GM23338 (cell line): ENCODE results near the gene AJM1. TPM values are rescaled to one million over a fixed set of nuclear protein-coding genes. Genes with fewer than 3 reads are reported as not detected.

Experiments used
- ATAC-seq: fragments of 200-7000 bp; cut with Tn5 transposase; 3 replicates; pipeline ENCODE4 v1.9.1; 2020
- DNase-seq: peaks from one replicate; pipeline ENCODE4 v3.0.0-alpha.2; 2015; ENCODE audit warnings: low spot score
- H2AFZ ChIP-seq: fragments of 200-600 bp; sonication (generic); 2 replicates; pipeline ENCODE4 v1.8.0; 2016; ENCODE audit warnings: antibody characterized with exemption, mild to moderate bottlenecking, moderate library complexity
- H3F3A ChIP-seq: fragments of 200-600 bp; sonication (generic); replicated peaks from 2 replicates; pipeline ENCODE4 v1.8.0; 2017; ENCODE audit warnings: antibody characterized with exemption, mixed run types, low read depth
- H3K27ac ChIP-seq: fragments of 200-600 bp; sonication (generic); 2 replicates; pipeline ENCODE4 v1.6.1; 2016; ENCODE audit warnings: low read depth
- H3K27me3 ChIP-seq: fragments of 200-600 bp; sonication (generic); 2 replicates; pipeline ENCODE4 v1.8.0; 2016; ENCODE audit warnings: mild to moderate bottlenecking, mixed run types, moderate library complexity; ENCODE audit not compliant: insufficient read depth
- H3K36me3 ChIP-seq: fragments of 200-600 bp; sonication (generic); 2 replicates; pipeline ENCODE4 v1.8.0; 2016; ENCODE audit warnings: mild to moderate bottlenecking; ENCODE audit not compliant: insufficient read depth
- H3K4me1 ChIP-seq: fragments of 200-600 bp; sonication (generic); 2 replicates; pipeline ENCODE4 v1.8.0; 2016; ENCODE audit warnings: mild to moderate bottlenecking, moderate library complexity; ENCODE audit not compliant: insufficient read depth
- H3K4me2 ChIP-seq: fragments of 200-600 bp; sonication (generic); 2 replicates; pipeline ENCODE4 v1.7.1; 2017; ENCODE audit warnings: mixed run types
- H3K4me3 ChIP-seq: fragments of 200-600 bp; sonication (generic); 2 replicates; pipeline ENCODE4 v1.6.1; 2016; ENCODE audit warnings: mixed run types
- H3K79me2 ChIP-seq: fragments of 200-600 bp; sonication (generic); replicated peaks from 2 replicates; pipeline ENCODE4 v1.8.0; 2017; ENCODE audit warnings: mild to moderate bottlenecking; ENCODE audit not compliant: insufficient read depth
- H3K9me2 ChIP-seq: fragments of 200-600 bp; sonication (generic); 2 replicates; pipeline ENCODE4 v1.8.0; 2017; ENCODE audit not compliant: insufficient read depth
- H4K20me1 ChIP-seq: fragments of 200-600 bp; sonication (generic); replicated peaks from 2 replicates; pipeline ENCODE4 v1.8.0; 2017; ENCODE audit warnings: mild to moderate bottlenecking; ENCODE audit not compliant: insufficient read depth
- H3K27ac Mint-ChIP-seq: 2 replicates; pipeline ENCODE4 v1.8.0; 2020; ENCODE audit warnings: inconsistent platforms, mild to moderate bottlenecking, moderate library complexity, mixed read lengths
- H3K27me3 Mint-ChIP-seq: 3 replicates; pipeline ENCODE4 v1.8.0; 2022; ENCODE audit warnings: low read depth, mild to moderate bottlenecking, moderate library complexity, mixed read lengths, inconsistent platforms; ENCODE audit not compliant: insufficient read depth, poor library complexity
- H3K36me3 Mint-ChIP-seq: 3 replicates; pipeline ENCODE4 v1.8.0; 2021; ENCODE audit warnings: low read depth, mild to moderate bottlenecking, inconsistent platforms, moderate library complexity, mixed read lengths
- H3K4me1 Mint-ChIP-seq: 3 replicates; pipeline ENCODE4 v1.8.0; 2020; ENCODE audit warnings: mild to moderate bottlenecking, inconsistent platforms, mixed read lengths
- H3K4me3 Mint-ChIP-seq: 3 replicates; pipeline ENCODE4 v1.8.0; 2021; ENCODE audit warnings: moderate library complexity, mild to moderate bottlenecking, inconsistent platforms, mixed read lengths
- H3K9me3 Mint-ChIP-seq: 3 replicates; pipeline ENCODE4 v1.8.0; 2020; ENCODE audit warnings: moderate library complexity, mild to moderate bottlenecking, inconsistent platforms, mixed read lengths
- POLR2AphosphoS5 ChIP-seq: IDR thresholded peaks from 2 replicates; pipeline ENCODE4 v1.6.1; 2016; ENCODE audit warnings: antibody characterized with exemption, low read depth
- REST ChIP-seq: IDR thresholded peaks from one replicate; pipeline ENCODE4 v1.6.1; 2018; ENCODE audit warnings: antibody characterized with exemption; ENCODE audit not compliant: unreplicated experiment
- ZNF114 ChIP-seq: fragments of 250-450 bp; sonication (Bioruptor Pico); IDR thresholded peaks from 2 replicates; pipeline ENCODE4 v1.5.0; 2020; ENCODE audit warnings: mild to moderate bottlenecking, moderate library complexity
- polyA plus RNA-seq: library from polyadenylated mRNA; unstranded; fragments of >200 nt; fragmentation: Nextera tagmentation; extraction: Ambion mirVana; gene quantifications from 2 replicates; pipeline ENCODE4 v1.2.1, GENCODE V29; 2016
- total RNA-seq: library from RNA; depleted of rRNA; stranded (reverse); fragments of >200 nt; shearing (Covaris generic); gene quantifications from 2 replicates; pipeline ENCODE4 v1.2.3, GENCODE V29; 2014
- TF ChIP-seq, protein P1 (sequence below), 2 experiments: fragments of 200-600 bp in 1 of 2; sonication (generic) in 1 of 2; conservative IDR thresholded peaks; 2 replicates each; pipeline versions ENCODE4 v1.5.1 to v1.6.1; 2016 to 2017; ENCODE audit warnings: antibody characterized with exemption in 2 of 2, low read depth in 2 of 2, mild to moderate bottlenecking in 2 of 2, moderate library complexity in 1 of 2

AJM1 gene
- total and polyA plus RNA-seq, 2 experiments from 2014 or later = 0.36 to 0.49 TPM

DNA sequence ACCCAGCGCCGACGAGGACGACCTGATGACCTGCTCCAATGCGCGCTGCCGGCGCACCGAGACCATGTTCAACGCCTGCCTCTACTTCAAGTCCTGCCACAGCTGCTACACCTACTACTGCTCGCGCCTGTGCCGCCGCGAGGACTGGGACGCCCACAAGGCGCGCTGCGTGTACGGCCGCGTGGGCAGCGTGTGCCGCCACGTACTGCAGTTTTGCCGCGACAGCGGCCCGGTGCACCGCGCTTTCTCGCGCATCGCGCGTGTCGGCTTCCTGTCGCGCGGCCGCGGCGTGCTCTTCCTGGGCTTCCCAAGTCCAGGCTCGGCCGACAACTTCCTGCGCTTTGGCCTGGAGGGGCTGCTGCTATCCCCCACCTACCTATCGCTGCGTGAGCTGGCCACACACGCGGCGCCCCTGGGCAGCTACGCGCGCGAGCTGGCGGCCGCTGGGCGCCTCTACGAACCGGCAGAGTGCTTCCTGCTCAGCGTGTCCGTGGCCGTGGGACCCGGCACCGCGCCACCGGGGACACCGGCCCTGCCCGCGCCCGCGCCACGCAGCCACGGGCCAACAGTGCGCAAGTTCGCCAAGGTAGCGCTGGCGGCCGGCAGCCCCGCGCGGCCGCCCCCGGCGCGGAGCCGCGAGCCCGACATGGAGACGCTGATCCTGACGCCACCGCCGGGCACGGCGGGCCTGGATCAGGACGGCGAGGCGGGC lies 4.3 kb downstream of the AJM1 start:
- Mint-ChIP-seq H3K4me3 (peak overlapping the region; percentile 93; the same call in 2 of the 3 replicates), H3K27me3 (peaks cover 38% of the 10 kb centered on the region), H3K36me3 (peaks cover 2% of the 10 kb centered on the region; the same call in 2 of the 3 replicates), H3K9me3 (no peaks in the 10 kb centered on the region), H3K4me1 (peaks cover 9% of the 10 kb centered on the region; the same call in 2 of the 3 replicates), H3K27ac (no peak overlapping the region)
- no peak overlapping the region for H2AFZ ChIP-seq
- peaks cover 9% of the 10 kb centered on the region; the same call in 1 of the 2 replicates for H3K4me1 ChIP-seq
- H3K79me2 ChIP-seq = no peaks in the 10 kb centered on the region
- 0 out of 2 replicates have a peak, but pooled peaks cover 5% of the 10 kb centered on the region for H3F3A ChIP-seq
- H3K27me3 ChIP-seq = peaks cover 13% of the 10 kb centered on the region
- H3K9me2 ChIP-seq = no peaks in the 10 kb centered on the region
- no peaks in the 10 kb centered on the region; the same call in 1 of the 2 replicates for H3K36me3 ChIP-seq
- DNase-seq (no peak), ATAC-seq (no peak)
- 0 out of 2 replicates have a peak, but pooled peaks cover 3% of the 10 kb centered on the region for H4K20me1 ChIP-seq
- no peak overlapping the region for H3K27ac ChIP-seq
- TF ChIP-seq ZNF114 (CRISPR knock-in tag) = no peak
- TF ChIP-seq, protein P1, sequence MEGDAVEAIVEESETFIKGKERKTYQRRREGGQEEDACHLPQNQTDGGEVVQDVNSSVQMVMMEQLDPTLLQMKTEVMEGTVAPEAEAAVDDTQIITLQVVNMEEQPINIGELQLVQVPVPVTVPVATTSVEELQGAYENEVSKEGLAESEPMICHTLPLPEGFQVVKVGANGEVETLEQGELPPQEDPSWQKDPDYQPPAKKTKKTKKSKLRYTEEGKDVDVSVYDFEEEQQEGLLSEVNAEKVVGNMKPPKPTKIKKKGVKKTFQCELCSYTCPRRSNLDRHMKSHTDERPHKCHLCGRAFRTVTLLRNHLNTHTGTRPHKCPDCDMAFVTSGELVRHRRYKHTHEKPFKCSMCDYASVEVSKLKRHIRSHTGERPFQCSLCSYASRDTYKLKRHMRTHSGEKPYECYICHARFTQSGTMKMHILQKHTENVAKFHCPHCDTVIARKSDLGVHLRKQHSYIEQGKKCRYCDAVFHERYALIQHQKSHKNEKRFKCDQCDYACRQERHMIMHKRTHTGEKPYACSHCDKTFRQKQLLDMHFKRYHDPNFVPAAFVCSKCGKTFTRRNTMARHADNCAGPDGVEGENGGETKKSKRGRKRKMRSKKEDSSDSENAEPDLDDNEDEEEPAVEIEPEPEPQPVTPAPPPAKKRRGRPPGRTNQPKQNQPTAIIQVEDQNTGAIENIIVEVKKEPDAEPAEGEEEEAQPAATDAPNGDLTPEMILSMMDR (conservative IDR thresholded peaks at IDR 0.05; ENCODE audit: low read depth in 2 of 2) = no peak
- peak overlapping the region; percentile 88 for H3K4me3 ChIP-seq
- peak overlapping the region; percentile 89 for H3K4me2 ChIP-seq

DNA sequence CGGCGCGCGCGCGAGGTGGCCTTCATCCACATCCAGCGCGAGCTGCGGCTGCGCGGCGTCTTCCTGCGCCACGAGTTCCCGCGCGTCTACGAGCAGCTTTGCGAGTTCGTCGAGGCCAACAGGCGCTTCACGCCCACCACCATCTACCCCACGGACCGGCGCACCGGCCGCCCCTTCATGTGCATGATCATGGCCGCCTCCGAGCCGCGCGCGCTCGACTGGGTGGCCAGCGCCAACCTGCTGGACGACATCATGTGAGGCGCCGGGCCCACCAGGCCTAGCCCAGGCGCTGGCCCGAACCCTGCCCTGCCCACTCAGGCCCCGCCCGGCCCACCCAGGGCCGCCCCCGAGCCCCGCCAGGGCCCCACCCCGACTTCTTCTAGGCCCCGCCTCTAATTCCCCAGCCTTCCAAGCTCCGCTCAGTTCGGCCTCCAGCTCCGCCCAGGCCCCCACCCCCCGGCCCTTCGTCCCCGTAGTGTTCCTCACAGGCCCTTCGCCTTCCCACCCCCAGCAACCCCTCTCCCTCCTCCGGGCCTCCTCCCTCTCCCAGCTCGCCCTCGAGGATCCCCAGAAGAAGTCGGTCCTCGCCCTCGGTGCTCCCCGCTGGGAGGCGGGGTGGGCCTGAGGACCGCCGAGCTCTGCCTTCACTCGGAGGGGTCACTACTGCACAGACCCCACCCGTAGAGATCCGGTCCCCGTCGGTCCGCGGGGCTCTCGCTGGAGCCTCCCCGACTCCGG lies 5.0 kb downstream of the AJM1 start:
- Histone ChIP-seq H3K4me1 (peaks cover 4% of the 10 kb centered on the region; the same call in 1 of the 2 replicates), H3K4me3 (peak overlapping the region; percentile 88), H4K20me1 (0 out of 2 replicates have a peak, but pooled peaks cover 3% of the 10 kb centered on the region), H3K79me2 (no peaks in the 10 kb centered on the region), H3K27ac (no peak overlapping the region), H3K36me3 (no peaks in the 10 kb centered on the region; the same call in 1 of the 2 replicates), H3K9me2 (no peaks in the 10 kb centered on the region), H3F3A (0 out of 2 replicates have a peak, but pooled peaks cover 5% of the 10 kb centered on the region), H3K27me3 (peaks cover 13% of the 10 kb centered on the region), H2AFZ (no peak overlapping the region), H3K4me2 (peak overlapping the region; percentile 89)
- ATAC-seq (peak; percentile 16), DNase-seq (peak; percentile 92)
- 0 out of 2 replicates have a peak overlapping the region, but pooled peaks have one; percentile 40 for H3K27ac Mint-ChIP-seq
- peaks cover 4% of the 10 kb centered on the region; the same call in 2 of the 3 replicates for H3K4me1 Mint-ChIP-seq
- peak overlapping the region; percentile 93 for H3K4me3 Mint-ChIP-seq
- peaks cover 36% of the 10 kb centered on the region for H3K27me3 Mint-ChIP-seq
- TF ChIP-seq POLR2AphosphoS5 (peak; percentile 80), REST (no peak)
- no peaks in the 10 kb centered on the region for H3K9me3 Mint-ChIP-seq
- H3K36me3 Mint-ChIP-seq = peaks cover 2% of the 10 kb centered on the region; the same call in 2 of the 3 replicates
